GM18517 (cell line): ENCODE data around the gene ITGAL.

ENCODE experiments used
- ATAC-seq: cut with Tn5 transposase; IDR thresholded peaks from one replicate; pipeline ENCODE4 v1.9.1; 2021; ENCODE audit warnings: mild to moderate bottlenecking, moderate library complexity; ENCODE audit not compliant: unreplicated experiment

Gene ITGAL

DNA sequence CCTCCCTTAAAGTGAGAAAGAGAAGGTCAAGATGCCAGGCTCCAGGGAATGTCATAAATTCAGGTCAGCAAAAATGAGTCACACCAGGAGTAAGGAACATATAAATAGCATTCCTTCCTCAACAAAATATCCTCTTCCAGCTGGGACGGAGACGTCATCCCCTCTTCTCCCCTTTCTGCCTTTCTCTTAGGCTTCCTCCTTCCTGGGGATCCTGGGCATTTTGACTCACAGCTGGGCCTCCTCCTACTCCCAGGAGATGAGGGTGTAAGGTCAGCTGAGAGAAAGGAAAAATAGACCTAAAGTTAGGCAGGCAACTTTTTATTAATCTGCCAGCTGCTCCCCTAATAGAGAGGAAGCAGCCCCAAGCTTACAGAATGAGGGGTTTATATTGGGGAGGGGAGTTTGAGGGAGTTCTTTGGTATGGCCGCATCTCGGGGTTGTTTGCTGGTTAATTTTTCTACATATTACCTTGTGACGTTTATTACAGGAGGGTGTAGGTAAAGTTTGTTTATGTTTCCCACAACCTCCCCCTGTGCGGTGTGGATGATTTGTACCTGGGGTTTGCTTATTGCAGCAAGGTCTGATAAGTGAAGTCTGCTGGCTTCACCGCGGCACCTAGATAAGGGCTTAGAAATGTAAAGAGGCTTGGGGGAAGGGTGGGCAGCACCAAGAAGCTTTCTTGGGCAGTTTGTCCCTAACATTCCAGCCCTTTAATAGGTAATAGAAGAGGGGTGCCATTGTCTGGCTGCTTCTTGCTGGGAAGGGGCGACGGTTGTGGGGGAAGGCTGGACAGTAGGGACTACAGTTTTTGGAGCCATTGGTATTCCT is 69.2 kb downstream of the ITGAL start:
- no peak for ATAC-seq

DNA sequence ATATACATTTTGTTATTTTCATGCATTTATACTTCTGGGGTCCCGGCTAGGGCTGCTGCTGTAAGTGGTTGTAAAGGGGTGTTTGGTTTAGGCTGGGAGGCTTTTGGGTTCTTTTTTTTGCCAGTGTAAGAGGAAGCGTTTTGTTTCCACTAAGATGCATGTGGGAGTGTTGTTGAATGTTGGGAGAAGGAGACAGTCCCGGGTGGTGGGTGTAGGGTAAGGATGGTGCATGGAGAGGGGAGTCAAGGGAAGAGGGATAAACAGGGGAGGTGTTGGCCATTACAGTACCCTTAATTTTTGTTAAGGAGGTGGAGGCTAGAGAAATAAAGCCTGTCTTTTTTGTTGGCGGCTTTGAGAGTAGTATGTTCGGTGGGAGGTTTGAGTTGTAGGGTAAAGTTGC is 70.5 kb downstream of the ITGAL start:
- no peak for ATAC-seq

DNA sequence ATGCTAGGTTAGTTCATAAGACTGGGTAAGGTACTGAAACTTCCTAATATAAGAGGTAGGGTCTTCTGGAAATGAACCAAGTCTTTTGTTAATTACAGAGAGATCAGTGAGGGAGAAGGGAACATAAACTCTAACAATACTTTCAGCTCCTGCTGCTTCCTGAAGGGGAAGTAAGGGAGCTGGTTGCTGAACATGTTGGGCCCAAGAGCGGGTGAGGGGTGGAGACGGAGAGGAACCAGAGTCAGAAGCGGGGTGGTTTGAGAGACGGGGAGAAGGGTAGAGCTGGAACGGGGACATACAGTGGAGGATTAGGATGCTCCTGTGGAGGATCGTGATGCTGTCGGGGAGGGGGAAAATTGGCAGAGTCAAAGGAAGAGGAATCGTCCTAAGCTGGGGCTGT is 73.6 kb downstream of the ITGAL start:
- ATAC-seq, result no peak

DNA sequence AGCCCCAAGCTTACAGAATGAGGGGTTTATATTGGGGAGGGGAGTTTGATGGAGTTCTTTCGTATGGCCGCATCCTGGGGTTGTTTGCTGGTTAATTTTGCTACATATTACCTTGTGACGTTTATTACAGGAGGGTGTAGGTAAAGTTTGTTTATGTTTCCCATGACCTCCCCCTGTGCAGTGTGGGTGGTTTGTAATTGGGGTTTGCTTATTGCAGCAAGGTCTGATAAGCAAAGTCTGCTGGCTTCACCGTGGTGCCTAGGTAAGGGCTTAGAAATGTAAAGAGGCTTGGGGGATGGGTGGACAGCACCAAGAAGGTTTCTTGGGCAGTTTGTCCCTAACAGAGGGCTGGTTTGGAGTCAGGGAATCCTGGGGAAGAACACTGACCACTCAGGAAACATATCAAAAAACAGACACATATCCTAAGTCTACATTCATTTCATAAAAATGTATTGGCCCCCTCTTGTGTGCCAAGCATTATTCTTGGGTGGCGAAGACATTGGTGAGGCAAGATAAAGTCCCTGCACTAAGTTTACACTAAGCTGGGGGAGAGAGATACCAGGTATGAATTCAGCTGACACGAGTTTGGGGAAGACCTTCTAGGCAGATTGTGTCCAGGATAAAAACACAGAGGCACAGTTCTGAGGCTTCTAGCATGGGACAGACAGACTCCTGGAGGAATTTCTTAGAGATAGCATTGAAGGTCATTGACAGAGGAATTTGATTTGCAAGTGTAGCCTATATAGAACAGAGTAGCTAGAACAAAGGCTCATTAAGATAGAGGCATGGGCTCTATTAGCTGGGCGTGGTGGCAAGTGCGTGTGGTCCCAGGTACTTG is 76.1 kb downstream of the ITGAL start:
- ATAC-seq, result no peak

DNA sequence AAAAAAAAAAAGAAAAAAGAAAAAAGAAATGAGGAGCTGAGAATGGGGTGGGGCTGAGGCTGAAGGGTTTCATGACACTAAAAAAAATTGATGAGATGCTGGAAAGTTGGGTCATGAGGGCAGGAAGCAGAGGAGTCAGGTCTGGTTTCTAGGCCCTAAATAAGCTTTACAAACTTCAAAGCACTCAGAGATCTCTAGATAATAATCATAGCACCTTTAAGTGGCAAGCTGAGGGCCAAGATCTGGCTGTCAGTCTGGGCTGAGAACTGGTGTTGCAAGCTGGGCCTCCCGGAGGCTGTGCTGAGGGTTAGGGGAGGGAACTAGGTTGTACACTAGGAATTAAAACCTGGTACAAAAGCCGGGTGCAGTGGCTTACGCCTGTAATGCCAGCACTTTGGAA is 79.2 kb downstream of the ITGAL start:
- no peak for ATAC-seq

DNA sequence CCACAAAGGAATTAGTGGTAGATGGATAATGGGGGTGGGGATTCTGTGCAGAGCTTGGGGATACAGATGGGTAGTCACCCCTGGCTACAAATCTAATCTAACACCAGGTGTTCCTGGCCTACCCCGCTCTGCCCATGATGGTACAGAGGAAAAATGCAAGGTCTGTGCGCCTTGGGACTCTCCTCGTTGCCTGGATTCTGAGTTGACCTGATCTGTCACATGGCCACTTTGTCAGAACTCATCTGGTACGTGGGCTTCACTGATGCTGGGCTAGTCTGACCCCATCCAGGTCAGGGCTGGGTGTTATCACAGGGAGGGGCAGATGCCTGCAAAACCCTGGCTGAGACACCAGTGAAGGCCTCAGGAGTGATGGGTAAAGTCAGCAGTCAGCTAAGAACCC is 80.4 kb downstream of the ITGAL start:
- ATAC-seq, result no peak

DNA sequence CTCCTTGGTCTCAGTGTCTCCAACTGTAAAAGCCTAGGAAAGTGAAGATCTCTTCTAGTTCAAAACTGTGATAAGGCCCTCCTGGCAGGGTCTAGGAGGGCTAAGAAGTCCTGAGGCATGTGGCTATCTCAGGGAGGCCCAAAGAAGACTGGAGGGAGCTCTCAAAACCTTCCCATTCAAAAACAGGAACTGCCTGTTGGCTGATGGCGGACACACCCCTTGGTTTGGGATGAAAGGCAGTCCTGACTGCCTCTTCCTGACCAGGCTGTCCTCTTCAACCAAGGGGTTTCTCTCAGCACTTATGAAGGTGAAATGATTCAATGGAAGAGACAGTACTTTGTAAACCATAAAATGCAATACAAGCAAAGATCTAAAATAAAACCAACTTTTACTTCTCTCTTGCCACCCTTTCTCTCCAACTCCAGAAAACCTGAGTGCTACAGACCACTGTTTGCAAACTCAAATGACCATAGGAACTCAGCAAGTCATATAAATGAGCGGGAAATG is 80.9 kb downstream of the ITGAL start:
- ATAC-seq, result no peak

DNA sequence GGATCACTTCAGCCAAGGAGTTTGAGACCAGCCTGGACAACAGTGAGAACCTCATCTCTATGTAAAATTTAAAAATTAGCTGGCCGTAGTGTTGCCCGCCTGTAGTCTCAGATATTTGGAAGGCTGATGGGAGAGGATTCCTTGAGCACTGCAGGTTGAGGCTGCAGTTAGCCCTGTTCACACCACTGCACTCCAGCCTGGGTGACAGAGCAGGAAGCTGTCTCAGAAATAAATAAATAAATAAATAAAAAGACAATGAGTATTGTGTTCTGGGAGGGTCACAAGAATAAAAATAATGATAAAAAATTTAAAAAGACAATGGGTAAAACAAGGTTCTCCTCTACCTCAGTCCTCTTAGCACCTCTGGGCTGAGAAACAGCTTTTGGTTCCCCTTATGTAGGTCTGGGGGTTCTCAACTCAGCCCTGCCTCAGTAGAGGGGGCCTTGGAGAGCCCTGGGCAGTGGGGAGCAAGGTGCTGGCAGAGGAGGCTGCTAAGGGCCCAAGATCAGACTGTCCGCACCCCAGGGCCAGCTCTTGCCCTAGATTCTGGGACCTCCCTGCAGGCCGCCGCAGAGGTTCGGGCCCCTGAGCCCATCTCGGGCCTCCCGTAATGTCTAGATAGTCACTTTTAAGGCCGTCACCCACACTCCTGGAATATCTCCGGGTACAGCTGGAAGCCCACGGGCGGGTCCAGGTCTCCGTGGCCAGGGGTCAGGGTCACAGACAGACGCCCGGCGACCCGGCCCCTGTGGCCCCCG is 82.2 kb downstream of the ITGAL start:
- no peak for ATAC-seq

DNA sequence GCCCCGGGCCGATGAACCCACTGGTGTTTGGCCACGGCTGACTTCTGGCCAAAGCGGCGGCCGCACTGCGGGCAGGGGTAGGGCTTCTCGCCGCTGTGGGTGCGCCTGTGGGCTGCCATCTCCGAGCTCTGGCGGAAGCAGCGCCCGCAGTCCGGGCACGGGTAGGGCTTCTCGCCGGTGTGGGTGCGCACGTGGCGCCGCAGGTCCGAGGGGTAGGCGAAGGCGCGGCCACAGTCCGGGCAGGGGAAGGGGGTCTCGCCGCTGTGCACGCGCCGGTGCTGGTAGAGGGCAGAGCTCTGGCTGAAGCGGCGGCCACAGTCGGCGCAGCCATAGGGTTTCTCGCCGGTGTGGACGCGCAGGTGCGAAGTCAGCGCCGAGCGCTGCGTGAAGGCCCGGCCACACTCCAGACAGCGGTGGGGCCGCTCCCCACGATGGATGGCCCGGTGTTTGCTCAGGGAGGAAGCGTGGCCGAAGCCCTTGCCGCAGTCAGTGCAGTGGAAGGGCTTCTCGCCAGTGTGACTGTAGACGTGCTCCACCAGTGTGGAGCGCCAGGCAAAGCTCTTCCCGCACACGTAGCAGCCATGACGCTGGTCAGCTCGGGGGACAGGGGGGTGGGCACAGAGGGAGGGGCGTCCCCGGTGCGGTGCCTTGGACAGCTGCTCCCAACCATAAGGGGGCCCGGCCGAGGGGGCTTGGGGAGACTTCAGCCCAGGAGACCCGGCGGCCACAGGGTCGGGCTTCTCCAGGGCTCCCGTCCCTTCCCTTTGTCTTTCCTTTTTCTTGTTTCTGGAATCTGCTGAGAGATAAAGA is 83.0 kb downstream of the ITGAL start:
- no peak for ATAC-seq

DNA sequence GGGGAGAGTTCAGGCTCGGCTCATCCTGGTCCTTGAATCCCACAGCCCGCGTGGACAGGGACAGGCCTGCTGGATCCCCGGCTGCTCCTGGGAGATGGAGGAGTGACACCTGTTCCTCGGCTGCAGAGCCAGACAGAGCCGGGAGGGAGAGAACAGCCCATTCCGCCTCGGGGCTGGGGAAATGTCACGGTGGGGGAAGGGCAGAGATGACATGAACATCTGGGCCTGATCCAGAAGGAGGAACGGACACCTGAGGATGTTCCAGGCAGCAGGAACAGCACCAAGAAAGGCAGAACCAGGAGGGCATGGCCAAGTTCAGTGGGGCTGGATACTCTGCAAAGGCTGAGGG is 83.6 kb downstream of the ITGAL start:
- no peak for ATAC-seq

DNA sequence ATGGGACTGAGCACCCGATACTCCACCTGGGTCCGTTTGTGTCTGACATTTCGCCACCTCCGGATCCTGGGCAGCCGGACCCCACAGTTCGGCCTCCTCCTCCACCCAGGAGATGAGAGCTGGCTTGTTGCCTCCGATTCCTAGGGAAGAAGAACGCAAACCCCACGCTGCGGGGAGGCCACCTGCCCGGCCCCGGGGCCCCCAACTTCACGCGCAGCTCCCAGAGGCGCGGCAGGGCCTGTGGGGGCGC is 85.1 kb downstream of the ITGAL start:
- peak; percentile 14 for ATAC-seq

DNA sequence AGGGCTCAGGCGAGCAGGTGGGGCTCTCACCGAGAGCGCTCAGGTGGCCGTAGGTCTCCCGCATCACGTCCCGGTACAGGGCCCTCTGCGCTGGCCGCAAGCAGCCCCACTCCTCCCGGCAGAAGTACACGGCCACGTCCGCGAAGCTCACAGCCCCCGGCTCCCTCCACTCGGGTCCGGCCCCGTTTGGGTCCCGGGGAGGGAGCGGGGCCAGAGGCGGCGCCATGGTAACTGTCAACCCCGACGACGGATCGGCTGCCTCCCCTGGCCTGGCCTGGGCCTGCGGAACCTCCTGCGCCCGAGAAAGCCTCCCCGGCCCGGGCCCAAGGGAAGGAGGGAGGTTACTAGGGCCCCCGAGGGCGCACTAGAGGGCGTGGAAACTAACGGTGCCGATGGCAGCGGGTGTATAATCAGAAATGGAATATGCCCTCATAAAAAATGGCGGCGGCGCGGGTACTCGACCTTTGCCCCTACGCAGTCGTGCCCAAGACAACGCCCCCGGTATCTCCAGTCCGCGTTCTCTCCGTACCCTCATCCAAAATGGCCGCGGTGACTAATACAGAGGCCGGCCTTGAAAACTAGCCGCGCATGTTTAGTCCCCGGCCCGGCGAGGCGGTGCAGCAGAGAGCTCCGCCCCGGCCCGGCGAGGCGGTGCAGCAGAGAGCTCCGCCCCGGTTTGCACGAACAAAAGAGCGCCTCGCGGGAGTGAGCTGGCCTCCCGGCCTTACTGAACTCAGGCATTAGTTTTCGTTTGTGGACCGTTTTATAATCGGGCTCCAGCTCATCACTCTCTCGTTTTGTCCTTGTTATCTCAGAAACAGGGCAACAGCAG is 85.6 kb downstream of the ITGAL start, which contains the start of gene ZNF764:
Gene ZNF764 (minus strand): TSS at position 418 of the 832 bp plus-strand sequence. CDS start 192 bp downstream, at position 226.
- ATAC-seq, result peak; percentile 86

DNA sequence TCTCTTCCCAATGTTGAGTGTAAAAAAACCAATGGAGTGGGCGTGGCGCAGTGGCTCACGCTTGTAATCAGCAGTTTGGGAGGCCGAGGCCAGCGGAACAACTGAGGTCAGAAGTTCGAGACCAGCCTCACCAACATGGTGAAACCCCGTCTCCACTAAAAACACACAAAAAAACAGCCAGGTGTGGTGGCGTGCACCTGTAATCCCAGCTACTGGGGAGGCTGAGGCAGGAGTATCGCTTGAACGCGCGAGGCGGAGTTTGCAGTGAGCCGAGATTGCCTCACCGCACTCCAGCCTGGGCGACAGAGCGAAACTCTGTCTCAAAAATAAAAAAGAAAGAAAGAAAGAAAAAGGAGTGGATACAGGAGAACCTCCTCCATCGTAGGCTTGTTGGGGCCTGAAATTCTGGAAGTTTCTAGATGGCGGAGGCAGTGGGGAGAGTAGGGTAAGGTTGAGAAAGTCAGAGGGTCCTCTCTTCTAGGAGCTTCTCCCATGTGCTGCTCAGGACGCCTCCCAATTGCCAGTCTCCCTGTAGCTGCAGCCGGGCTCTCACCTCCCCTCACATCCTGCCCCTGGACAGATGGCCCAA is 86.3 kb downstream of the ITGAL start:
- no peak for ATAC-seq

DNA sequence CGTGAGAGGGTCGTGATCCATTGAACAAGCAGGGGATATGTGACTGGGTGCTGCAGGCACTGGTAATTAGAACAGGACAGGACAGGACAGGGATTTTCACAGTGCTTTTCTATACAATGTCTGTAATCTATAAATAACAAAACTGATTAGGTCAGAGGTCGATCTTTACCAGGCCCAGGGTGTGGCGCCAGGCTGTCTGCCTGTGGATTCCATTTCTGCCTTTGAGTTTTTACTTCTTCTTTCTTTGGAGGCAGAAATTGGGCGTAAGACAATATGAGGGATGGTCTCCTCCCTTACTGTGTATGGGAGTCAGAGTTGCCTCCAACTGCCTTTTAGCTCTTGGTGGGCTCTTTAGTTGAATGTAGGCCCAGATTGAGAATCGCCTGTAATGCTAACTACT is 87.1 kb downstream of the ITGAL start:
- ATAC-seq, result no peak

DNA sequence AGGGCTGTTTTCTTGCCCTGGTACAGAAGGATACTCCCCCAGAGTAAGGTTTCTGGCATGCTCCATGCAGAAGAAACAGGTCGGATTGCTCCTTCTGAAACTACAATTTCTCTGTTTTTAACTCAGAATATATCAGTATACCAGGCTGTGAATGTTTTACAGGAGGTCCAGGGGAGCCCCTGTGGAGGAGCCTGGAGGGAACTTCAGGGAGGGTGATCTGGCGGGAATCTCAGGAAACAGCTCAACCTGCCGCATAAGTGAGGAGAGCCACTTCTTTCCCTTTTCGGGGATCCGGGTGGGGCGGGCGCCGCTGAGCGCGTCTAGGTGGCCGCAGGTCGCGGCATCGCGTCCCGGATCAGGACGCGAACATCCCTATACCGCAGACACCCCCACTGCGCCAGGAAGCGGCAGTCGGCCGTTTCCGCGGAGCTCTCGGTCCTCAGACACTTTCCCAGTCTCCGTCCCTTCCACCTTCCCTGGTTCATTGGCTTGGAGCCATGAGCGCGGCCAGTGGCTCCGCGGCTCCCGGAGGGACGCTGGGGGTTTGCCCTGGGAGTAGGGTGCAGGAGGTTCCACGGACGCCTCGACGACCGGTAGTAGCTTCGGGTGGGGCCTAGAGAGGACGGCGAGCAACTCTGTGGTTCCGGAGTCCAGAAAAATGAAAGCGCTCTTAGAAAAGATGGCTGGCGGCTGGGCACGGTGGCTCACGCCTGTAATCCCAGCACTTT is 88.7 kb downstream of the ITGAL start:
- no peak for ATAC-seq

DNA sequence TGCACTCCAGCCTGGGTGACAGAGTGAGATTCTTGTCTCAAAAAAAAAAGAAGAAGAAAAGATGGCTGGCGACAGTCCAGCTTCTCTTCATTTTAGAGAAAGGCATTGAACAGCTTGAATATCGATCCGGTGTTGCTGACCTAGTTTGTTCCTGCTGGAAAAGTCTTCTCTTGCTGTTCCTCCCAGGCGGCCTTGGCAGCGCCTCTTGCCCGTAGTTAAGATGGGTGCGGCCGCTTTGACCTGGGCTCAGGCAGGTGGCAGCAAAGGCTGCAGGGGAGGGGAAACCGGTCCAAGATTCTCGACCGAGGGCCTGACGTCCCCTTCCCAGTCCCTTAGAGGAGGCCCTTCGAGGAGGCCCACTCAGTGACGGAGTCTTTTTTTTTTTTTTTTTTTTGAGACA is 89.5 kb downstream of the ITGAL start:
- ATAC-seq, result no peak

DNA sequence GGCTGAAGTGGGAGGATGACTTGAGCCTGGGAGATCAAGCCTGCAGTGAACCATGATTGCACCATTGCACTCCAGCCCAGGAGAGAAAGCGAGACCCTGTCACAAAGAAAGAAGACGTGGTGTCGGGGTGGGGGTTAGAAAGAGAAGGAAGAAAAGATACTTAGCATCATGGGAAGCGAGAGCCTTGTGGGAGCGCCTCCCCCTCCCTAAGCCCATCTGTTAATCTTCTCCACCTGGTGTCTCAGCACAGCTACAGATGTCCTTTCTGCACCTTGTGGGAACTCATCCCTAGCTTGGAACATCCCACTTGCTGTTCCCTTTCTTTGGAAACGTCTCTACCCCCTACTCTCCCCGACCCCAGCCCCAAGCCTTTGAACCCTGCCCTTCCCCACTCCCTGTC is 93.0 kb downstream of the ITGAL start:
- no peak for ATAC-seq

DNA sequence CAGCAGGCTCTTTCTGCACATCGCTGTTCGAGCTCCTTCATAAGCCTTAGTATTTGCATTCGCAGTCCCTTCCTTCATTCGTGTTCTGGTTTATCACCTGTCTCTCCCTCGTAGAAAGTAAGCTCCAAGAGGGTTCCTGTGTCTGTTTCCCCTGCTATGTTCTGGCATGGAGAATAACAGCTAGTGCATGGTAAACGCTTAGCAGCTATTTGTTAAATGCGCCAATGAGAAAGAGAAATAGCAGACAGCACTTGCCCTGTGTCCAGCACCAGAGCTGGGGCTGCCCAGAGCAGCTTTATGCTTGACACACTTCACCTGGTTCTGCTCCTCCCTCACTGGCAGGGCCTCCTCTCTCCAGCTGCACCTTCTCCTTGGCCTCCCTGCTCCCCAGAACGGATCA is 93.4 kb downstream of the ITGAL start:
- ATAC-seq, result no peak

DNA sequence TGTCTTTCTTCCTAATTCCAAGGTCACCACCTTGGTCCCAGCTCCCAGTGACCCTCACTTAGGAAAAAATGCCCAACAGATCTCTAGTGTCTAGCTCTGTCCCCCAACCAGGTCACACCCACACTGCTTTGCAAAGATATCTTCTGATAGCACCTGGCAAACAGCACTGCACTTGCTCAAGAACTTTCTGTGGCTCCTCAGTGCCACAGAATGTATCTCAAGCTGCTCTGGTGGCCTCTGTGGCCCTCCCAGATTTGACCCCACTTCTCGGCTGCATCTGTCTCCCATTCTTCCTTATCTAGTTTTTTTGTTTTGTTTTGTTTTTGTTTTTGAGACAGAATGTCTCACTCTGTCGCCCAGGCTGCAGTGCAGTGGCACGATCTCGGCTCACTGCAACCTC is 94.0 kb downstream of the ITGAL start:
- no peak for ATAC-seq
